Psoas muscle (tissue), 8 donors: ENCODE measurements around the gene ERCC2. TPM values are rescaled to one million over a fixed set of nuclear protein-coding genes. Genes with fewer than 3 reads are reported as not detected.

Experiments
- ATAC-seq, 4 donors: fragments of 200-7000 bp; cut with Tn5 transposase; one replicate each; pipeline ENCODE4 v1.9.1; 2020; ENCODE audit warnings: moderate library complexity in 3 of 4, mild to moderate bottlenecking in 2 of 4
- DNase-seq, 2 donors: peaks; one replicate each; pipeline ENCODE4 v3.0.0-alpha.2; 2020
- H3K27ac ChIP-seq: fragments of 200-600 bp; one replicate; pipeline ENCODE4 v1.8.0; 2022
- H3K27me3 ChIP-seq, 3 donors: fragments of 200-600 bp in 1 of 3; one replicate each; pipeline versions ENCODE4 v1.6.1 to v1.8.0; 2013 to 2022; ENCODE audit warnings: low read length in 2 of 3, mild to moderate bottlenecking in 2 of 3, moderate library complexity in 1 of 3; ENCODE audit not compliant: insufficient read depth in 3 of 3
- H3K36me3 ChIP-seq, 2 donors: fragments of 200-600 bp in 1 of 2; one replicate each; pipeline versions ENCODE4 v1.6.1 to v1.8.0; 2013 to 2022; ENCODE audit warnings: low read depth in 1 of 2, mild to moderate bottlenecking in 1 of 2, moderate library complexity in 1 of 2; ENCODE audit not compliant: insufficient read depth in 1 of 2
- H3K4me1 ChIP-seq: fragments of 200-600 bp; one replicate; pipeline ENCODE4 v1.8.0; 2022
- H3K4me3 ChIP-seq: fragments of 200-600 bp; one replicate; pipeline ENCODE4 v1.8.0; 2022; ENCODE audit warnings: mild to moderate bottlenecking
- H3K9me3 ChIP-seq: fragments of 200-600 bp; one replicate; pipeline ENCODE4 v1.8.0; 2022
- WGBS, 3 donors: extraction: QIAGEN DNeasy Blood & Tissue Kit; methylation state at CpG; one replicate each; pipeline versions ENCODE4 v1.1.6 to v1.1.7; 2013; 5-methylcytosine and 5-hydroxymethylcytosine counted together
- intact Hi-C, 2 donors: fragments of 100-400 bp; cut with DNase I; formaldehyde crosslinking; loops; one replicate each; pipeline versions ENCODE4 v1.11.0 to v1.14.2; 2022
- polyA plus RNA-seq, 3 donors: library from polyadenylated mRNA; stranded (reverse); fragments of 200-250 nt; gene quantifications; one replicate each; pipeline ENCODE4 v1.2.3, GENCODE V29; 2013
- total RNA-seq, 4 donors: library from RNA; stranded (reverse); fragmentation: NEBNext Ultra II Directional in 2 of 4; extraction: Animal tissue kit (Norgen Biotek cat#: 25700) in 2 of 4; gene quantifications; one replicate each; pipeline versions ENCODE4 v1.2.1 to v1.2.4, GENCODE V29; 2021 to 2023
- TF ChIP-seq, protein P1 (sequence below): fragments of 200-600 bp; IDR thresholded peaks from one replicate; pipeline ENCODE4 v1.8.0; 2022; ENCODE audit warnings: antibody characterized with exemption
- donor health status: healthy with polysubstance abuse.
- donor health status: DM: no; HTN: no; CAD: no; lungs with moderate emphysema.
- donor health status: Bipolar disorder and iron deficiency.
- donor health status: healthy.
- donor health status: DM: yes; HTN: yes; CAD: no.
- donor health status: DM: no; HTN: no; CAD: no.
- donor health status: DM: no; HTN: no; CAD: no.
- donor health status: DM: yes; HTN: yes; CAD: no.

The ERCC2 gene
- total and polyA plus RNA-seq, 7 donors, result 5.0 to 16.4 (median 9.3) TPM

DNA sequence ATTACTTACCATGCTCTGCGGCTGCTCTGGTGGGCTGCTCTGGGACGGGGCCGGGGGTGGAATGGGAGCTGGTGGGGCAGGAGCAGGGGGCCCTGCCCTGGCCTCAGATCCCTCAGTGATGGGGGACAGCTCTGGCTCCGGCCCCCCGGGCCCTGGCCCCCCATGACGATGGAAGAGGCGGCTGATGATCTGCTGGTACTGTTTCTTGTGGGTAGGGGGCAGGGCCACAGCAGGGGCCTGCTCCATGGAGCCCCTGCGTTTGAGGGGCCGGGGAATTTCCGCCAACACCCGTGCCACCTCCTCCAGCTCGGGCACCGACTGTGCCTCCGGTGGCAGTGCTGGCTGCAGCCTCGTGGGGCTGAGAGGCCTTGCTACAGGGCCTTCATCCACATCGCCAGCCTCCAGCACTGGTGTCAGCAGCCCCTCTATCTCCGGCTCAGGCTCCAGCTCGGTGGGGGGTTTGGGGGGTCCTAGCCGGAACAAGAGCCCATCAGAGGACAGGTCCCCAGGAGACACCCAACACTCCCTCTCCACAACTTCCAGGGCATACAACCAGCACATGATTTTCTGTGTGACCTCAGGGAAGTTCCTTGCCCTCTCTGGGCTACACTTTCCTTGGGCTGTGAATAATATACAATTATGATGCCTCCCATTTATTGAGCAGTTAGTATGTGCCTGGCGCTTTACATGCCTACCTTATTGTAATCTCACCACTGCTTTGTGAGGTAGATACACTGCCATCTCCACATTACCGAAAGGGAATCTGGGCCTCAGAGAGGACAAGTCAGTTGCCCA, 21.7 kb upstream of the ERCC2 start:
- H3K27ac ChIP-seq, result no peak overlapping the region
- H3K9me3 ChIP-seq, result no peaks in the 10 kb centered on the region
- intact Hi-C loops, result no loop called here
- H3K36me3 ChIP-seq, result no peaks in the 10 kb centered on the region
- peaks cover 0 to 7% (median 0%) of the 10 kb centered on the region in 3 donors for H3K27me3 ChIP-seq
- no peak for DNase-seq
- no peaks in the 10 kb centered on the region for H3K4me1 ChIP-seq
- no peak for ATAC-seq
- H3K4me3 ChIP-seq, result no peak overlapping the region
- WGBS, 3 donors, result 93 to 95% (median 93%) methylated on average over 20 to 21 of the region's 21 CpGs
- TF ChIP-seq, protein P1, sequence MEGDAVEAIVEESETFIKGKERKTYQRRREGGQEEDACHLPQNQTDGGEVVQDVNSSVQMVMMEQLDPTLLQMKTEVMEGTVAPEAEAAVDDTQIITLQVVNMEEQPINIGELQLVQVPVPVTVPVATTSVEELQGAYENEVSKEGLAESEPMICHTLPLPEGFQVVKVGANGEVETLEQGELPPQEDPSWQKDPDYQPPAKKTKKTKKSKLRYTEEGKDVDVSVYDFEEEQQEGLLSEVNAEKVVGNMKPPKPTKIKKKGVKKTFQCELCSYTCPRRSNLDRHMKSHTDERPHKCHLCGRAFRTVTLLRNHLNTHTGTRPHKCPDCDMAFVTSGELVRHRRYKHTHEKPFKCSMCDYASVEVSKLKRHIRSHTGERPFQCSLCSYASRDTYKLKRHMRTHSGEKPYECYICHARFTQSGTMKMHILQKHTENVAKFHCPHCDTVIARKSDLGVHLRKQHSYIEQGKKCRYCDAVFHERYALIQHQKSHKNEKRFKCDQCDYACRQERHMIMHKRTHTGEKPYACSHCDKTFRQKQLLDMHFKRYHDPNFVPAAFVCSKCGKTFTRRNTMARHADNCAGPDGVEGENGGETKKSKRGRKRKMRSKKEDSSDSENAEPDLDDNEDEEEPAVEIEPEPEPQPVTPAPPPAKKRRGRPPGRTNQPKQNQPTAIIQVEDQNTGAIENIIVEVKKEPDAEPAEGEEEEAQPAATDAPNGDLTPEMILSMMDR, result no peak

- Histone ChIP-seq H3K4me1 (no peaks in the 10 kb centered on the region), H3K27me3 (peaks cover 0 to 14% (median 0%) of the 10 kb centered on the region in 3 donors), H3K9me3 (no peaks in the 10 kb centered on the region), H3K36me3 (no peaks in the 10 kb centered on the region), H3K4me3 (no peak overlapping the region), H3K27ac (no peak overlapping the region)
- intact Hi-C loops, result no loop called here
- TF ChIP-seq, protein P1, result no peak
- DNase-seq (no peak), ATAC-seq (no peak)
- WGBS, 3 donors, result 73 to 81% (median 77%) methylated on average over 3 of the region's 3 CpGs
Observed at GRCh38 chr19:45391346-45391745, 21.0 kb upstream of the ERCC2 start.

DNA sequence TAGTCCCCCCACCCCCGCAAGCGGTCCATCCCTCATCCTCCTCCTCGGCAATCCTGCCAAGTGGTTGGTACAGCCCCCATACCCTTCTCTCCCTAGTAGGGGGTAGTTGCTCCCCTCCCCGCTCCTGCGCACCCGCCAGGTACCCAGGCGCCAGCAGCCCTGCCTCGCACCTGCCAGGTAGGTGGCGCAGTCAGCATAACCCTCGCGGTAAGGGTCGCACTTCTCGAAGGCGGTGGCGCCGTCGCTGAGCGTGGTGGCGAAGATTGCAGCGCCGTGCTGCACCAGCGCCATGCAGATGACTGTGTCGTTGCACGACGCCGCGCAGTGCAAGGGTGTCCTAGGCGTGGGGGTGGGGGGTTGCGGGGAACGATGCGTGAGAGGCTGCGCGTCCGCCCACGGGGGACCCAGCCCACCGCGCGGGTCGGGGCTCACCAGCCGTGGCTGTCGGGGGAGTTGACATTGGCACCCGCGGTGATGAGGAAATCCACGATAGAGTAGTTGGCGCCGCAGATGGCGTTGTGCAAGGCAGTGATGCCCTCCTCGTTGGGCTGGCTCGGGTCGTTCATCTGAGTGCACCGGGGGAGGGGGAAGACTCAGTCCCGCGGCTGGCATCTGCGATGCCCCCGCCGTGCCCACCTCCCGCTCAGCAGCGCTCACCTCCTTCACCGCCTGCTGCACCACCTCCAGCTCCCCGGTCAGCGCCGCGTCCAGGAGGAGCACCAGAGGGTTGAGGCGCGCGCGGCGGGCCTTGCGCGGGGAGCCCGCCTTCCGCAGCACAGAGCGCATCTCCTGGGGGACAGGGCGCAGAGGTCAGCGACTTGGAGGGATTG, 15.2 kb upstream of the ERCC2 start:
- H3K9me3 ChIP-seq, result no peaks in the 10 kb centered on the region
- H3K4me3 ChIP-seq, result no peak overlapping the region
- DNase-seq, result no peak
- 6 to 10% (median 7%) methylated on average over 63 to 75 of the region's 75 CpGs for WGBS, 3 donors
- no peak overlapping the region for H3K27ac ChIP-seq
- peak in 2 of 4 donors; percentile 28 to 45 for ATAC-seq
- H3K36me3 ChIP-seq, result no peaks in the 10 kb centered on the region
- intact Hi-C loops, result no loop called here
- peaks cover 0 to 40% (median 15%) of the 10 kb centered on the region in 3 donors for H3K27me3 ChIP-seq
- peaks cover 6% of the 10 kb centered on the region for H3K4me1 ChIP-seq
- TF ChIP-seq, protein P1, result no peak

DNA sequence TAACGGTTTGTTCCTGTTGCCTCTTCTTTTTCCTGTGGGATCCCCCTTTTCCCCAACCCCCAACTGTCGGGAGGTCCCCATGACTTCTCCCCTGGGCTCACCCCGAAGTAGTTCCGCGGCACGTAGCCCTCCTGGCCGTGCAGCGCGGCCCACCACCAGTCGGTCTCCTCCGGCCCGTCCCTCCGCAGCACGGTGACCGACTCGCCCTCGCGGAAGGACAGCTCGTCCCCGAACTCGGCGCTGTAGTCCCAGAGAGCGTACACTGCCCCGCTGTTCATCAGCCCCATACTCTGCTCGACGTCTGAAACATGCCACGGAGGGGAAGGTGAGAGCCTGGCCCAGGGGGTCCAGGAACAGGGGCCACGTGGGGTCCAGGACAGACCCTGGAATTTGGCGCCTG, 12.1 kb upstream of the ERCC2 start:
- Histone ChIP-seq H3K4me1 (peaks cover 6% of the 10 kb centered on the region), H3K27ac (no peak overlapping the region), H3K27me3 (peaks cover 0 to 34% (median 15%) of the 10 kb centered on the region in 3 donors), H3K36me3 (no peaks in the 10 kb centered on the region), H3K4me3 (no peak overlapping the region), H3K9me3 (no peaks in the 10 kb centered on the region)
- ATAC-seq (no peak), DNase-seq (no peak)
- intact Hi-C loops, result no loop called here
- TF ChIP-seq, protein P1, result no peak
- 72 to 86% (median 86%) methylated on average over 29 of the region's 29 CpGs for WGBS, 3 donors
